ENCODE measurements around the gene COMP.

Gene COMP

DNA sequence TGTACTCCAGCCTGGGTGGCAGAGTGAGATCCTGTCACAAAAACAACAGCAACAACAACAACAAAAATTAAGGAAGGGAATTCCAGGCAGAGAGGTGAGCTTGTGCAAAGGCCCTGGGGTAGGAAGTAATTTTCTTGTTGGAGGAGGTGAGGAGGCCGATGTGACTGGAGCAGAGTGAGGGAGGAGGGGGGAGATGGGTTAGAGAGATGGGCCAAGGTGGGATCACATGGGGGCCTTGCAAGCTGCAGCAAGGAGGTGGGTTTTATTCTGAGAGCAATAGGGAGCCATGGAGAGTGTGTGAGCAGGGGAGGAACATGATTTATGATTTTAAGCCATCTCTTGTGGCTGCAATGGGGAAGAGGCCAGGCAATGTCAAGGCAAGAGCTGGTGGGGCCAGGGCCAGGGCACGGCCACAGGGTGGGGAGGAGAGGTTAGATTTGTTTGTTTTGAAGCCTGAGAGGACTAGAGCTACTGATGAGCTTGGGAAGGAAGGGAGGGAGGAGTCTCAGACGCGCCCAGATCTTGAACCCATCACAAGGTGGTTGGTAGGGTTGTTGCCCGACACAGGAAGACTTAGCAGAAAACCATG, 12.5 kb upstream of the COMP start:
- DNase-seq (ENCODE audit: low read depth in 2 of 2): no peak

- no peak for DNase-seq (ENCODE audit: low read depth in 2 of 2)
These were observed 11.2 kb upstream of the COMP start for GRCh38 chr19:18802354-18802753.

DNA sequence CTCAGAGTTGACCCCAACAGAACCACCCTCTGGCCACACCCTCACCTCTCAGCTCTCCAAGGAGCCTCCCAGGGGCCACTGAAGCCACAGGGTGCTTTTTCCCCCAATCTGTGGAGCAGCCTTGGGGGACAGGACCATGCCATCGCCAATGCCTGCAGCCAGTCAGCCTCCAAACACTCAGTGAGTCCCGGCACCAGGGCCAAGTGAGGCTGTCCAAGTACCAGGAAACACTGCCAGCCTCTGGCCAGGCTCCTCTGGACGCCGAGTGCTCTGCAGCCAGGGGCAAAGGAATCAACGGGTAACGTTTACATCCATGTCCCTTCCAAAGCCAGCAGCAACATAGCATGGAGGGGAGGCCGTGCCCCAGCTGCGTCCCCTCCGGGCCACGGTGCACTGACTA, 9.5 kb upstream of the COMP start:
- no peak for DNase-seq (ENCODE audit: low read depth in 2 of 2)

GRCh38 chr19:18800079-18800478, 9.0 kb upstream of the COMP start:
- no peak for DNase-seq (ENCODE audit: low read depth in 2 of 2)

DNA sequence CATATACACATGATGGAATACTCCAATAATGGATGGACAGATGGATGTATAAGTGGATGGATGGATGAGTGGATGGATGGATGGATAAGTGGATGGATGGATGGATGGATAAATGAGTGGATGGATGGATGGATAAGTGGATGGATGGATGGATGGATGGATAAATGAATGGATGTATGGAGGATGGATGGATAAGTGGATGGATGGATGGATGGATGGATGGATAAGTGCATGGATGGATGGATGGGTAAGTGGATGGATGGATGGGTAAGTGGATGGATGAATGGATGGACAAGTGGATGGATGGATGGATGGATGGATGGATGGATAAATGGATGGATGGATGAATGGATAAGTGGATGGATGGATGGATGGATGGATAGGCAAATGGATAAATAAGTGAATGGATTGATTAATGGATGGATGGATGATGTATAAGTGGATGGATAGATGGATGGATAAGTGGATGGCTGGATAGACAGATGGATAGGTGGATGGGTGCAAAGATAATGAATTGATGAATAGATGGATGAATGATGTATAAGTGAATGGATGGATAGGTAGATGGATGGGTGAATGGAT, 8.4 kb upstream of the COMP start:
- DNase-seq (ENCODE audit: low read depth in 2 of 2): no peak

GRCh38 chr19:18798384-18799352, 7.6 kb upstream of the COMP start:
- DNase-seq (ENCODE audit: low read depth in 2 of 2): no peak

DNA sequence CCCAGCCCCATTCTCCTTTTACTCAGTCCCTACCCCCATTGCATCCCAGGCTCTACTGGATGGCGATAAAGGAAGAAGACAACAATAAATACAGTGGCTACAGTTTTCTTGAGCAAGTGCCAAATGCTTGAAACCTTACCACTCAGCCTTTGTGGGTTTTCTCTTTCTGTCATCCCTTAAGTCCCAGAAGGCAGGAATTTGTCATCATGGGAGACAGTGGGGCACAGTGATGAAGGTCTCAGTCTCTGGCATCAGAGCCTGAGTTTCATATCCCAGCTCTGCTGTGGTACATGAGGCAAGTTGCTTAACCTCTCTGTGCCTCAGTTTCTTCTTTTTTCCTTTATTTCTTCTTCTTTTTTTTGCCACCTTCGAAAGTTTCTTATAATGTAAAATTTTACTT, 5.1 kb upstream of the COMP start:
- no peak for DNase-seq (ENCODE audit: low read depth in 2 of 2)

DNA sequence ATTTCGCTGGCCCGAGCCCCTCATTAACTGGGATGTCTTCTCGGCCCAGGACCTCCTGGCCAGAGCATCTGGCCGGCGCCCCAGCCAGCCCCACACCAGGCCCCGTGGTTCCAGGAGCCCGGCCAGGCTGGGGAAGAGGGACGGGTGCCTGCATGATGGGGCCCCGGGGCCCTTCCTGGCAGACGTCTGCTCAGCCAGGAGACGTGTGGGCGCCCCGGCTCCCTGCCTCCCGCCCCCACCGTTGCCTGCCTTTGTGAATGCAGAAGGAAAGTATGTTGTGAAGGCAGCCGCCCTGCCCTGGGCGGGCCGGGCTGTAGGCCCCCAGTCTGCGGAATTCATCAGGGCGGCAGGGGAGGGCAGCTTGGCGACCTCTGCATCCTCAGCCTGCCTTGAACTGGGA, 4.4 kb upstream of the COMP start:
- DNase-seq (ENCODE audit: low read depth in 2 of 2): no peak

- DNase-seq (ENCODE audit: low read depth in 2 of 2): no peak
These were observed 3.6 kb upstream of the COMP start for GRCh38 chr19:18794692-18795091.

GRCh38 chr19:18794029-18794313, 2.9 kb upstream of the COMP start:
- no peak for DNase-seq (ENCODE audit: low read depth in 2 of 2)

DNA sequence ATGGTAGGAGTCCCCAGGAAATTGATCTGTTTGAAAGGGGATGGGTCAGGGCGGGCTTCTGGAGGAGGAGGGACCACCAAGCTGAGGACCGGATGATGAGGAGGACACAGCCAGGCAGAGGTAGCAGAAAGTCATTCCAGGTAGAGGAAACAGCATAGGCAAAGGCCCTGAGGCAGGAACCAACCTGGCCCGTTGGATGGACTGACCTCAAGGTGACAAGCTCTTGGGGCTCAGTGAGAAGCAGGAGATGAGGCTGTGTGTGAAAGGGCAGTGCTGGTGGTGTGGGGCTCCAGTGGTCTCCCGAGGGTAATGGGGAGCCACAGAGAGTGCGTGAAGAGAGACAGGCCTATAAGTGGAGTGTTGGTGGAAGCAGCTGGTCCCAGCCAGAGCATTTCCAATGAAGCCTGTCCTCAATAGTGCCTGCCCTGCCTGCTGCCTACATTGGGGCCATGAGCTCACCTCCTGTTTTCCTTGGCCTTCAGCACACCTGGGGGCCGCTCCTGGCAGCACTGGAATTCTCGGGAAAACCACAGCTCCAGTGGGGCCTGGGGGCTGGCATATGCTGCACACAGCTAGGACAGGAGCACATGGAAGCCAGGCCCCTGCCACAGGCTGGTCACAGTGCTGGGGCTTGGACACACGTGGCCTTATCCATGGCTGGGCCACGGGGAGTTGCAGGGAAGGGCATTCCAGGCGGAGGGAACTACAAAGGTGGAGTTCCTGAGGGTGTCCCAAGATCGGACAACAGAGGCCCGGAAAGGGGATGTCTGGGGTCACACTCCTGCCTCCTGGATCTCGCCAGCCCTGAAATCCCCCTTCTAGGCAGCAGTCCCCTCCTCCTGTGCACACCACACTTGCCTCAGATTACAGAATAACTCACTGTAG, 2.3 kb upstream of the COMP start:
- no peak for DNase-seq (ENCODE audit: low read depth in 2 of 2)

DNA sequence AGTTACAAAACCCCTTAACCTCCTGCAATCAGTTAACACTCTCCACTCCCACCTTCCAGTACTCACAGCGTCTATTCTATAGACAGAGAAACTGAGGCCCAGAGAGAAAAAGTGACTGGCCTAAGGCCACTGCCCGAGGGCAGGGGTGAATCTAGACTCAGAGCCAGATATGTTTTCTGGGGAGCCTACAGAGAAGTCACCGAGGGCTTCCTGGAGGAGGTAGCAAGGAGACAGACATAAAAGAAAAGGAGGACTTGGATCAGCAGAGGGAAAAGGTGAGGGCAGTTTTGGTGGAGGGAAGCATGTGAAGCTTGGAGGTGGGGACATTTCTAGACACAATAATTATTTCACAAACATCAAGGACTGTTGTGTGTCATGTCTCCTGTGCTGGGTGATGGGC, 1.6 kb upstream of the COMP start:
- no peak for DNase-seq (ENCODE audit: low read depth in 2 of 2)

DNA sequence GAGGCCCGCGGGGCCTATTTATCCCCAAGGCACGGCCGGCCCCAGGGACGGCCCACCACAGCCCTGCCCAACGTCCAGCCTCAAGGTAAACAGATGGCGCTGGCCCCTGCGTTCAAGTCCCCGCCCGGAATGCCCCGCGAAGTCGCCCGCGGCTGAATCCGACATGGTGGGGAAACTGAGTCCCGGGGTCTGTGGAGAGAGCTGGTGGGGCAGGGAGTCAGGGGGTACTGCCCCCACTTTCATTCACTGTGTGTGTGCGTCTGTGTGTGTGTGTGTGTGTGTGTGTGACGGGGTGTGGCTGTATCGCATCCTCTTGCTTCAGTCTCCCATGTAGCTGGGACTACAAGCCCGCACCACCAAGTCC, 192 bp upstream of the COMP start:
- no peak for DNase-seq (ENCODE audit: low read depth in 2 of 2)

- no peak for DNase-seq (ENCODE audit: low read depth in 2 of 2)
These were observed 1.1 kb downstream of the COMP start for GRCh38 chr19:18789883-18790565.

- DNase-seq (ENCODE audit: low read depth in 2 of 2): no peak
These were observed 1.7 kb downstream of the COMP start for GRCh38 chr19:18789422-18789869.

- DNase-seq (ENCODE audit: low read depth in 2 of 2): no peak
These were observed 2.3 kb downstream of the COMP start for GRCh38 chr19:18788529-18789421.

GRCh38 chr19:18785179-18786124, 5.7 kb downstream of the COMP start:
- peak; percentile 25 to 50 for DNase-seq (ENCODE audit: low read depth in 2 of 2)

DNA sequence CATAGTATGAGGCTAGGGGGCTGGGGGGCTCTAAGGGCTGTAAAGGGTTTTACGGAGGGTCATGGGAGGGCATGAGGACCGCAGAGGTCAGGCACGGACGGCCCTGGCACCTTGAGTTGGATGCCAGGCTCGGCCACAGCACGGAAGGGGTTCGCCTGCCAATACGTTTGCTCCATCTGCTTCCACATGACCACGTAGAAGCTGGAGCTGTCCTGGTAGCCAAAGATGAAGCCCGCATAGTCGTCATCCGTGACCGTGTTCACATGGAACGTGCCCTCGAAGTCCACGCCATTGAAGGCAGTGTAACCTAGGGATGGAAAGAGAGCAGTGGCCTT, 6.4 kb downstream of the COMP start:
- no peak for DNase-seq (ENCODE audit: low read depth in 2 of 2)

DNA sequence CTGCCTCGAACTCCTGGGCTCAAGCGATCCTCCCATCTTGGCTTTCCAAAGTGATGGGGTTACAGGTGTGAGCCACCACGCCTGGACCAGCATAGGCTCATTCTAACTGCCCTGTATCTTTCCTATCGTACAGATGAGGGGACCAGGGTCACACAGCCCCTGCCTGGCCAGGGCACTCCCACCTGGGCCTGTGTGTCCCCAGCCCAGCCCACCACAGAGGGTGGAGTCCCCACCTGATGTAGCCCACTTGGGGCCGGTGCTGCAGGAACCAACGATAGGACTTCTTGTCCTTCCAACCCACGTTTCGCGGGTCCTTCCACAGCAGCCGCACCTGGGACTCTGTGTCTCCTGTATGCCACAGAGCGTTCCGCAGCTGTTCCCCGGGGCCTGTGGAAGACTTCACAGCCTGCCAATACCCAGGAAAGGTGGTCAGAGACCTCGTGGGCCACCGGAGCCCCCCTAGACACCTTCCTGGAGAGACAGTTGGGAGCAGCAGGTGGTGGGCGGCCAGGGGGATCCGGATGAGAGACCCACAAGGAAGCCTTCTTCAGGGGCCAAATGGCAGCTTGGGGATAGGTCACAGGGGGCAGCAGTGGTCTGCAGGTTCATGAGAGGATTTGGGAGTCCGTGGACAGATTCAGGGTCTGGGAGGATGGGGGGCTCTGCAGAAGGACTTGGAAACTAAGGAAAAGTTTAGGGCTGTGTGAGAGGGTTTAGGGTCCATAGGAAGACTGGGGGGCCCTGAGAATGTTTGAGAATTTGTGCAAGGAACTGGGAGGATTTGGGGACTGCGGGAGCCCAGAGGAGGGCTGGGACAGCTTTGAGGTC, 6.9 kb downstream of the COMP start:
- no peak for DNase-seq (ENCODE audit: low read depth in 2 of 2)
